Measurements from ENCODE around the gene PTH1R.

DNA sequence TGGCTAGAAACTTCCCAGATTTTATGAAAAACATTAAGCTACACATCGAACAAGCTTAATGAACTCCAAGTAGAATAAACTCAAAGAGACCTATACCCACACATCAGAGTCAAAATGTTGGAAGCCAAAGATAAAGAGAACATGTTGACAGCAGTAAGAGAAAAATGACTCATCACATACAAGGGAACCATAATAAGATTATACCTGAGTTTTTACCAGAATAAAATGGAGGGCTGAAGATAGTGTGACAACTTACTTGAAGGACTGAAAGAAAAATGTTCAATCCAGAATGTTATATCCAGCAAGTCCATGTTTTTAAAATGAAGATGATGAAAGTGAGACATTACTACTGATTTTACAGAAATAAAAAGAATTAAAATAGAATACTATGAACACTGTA, 37.0 kb upstream of the PTH1R start:
- TF ChIP-seq, protein P1, sequence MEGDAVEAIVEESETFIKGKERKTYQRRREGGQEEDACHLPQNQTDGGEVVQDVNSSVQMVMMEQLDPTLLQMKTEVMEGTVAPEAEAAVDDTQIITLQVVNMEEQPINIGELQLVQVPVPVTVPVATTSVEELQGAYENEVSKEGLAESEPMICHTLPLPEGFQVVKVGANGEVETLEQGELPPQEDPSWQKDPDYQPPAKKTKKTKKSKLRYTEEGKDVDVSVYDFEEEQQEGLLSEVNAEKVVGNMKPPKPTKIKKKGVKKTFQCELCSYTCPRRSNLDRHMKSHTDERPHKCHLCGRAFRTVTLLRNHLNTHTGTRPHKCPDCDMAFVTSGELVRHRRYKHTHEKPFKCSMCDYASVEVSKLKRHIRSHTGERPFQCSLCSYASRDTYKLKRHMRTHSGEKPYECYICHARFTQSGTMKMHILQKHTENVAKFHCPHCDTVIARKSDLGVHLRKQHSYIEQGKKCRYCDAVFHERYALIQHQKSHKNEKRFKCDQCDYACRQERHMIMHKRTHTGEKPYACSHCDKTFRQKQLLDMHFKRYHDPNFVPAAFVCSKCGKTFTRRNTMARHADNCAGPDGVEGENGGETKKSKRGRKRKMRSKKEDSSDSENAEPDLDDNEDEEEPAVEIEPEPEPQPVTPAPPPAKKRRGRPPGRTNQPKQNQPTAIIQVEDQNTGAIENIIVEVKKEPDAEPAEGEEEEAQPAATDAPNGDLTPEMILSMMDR (IDR thresholded peaks at IDR 0.05 in 2 of 3, conservative IDR thresholded peaks at IDR 0.05 in 1 of 3; ENCODE audit: control insufficient read depth in 2 of 3, extremely low read depth in 1 of 3, insufficient read depth in 1 of 3, low read depth in 3 of 3, low read length in 3 of 3), result no peak
- TF ChIP-seq HDGF (IDR thresholded peaks at IDR 0.05), result no peak
- no peak for TF ChIP-seq ESRRA (IDR thresholded peaks at IDR 0.05; ENCODE audit: low read length)
- TF ChIP-seq CBX3 (IDR thresholded peaks at IDR 0.05; ENCODE audit: borderline replicate concordance, low read depth), result no peak
- TF ChIP-seq SRF (IDR thresholded peaks at IDR 0.05; ENCODE audit: low read depth in 2 of 2, low read length in 2 of 2), result no peak
- TF ChIP-seq POLR2AphosphoS5 (IDR thresholded peaks at IDR 0.05; ENCODE audit: low read length), result no peak
- TF ChIP-seq, protein P2, sequence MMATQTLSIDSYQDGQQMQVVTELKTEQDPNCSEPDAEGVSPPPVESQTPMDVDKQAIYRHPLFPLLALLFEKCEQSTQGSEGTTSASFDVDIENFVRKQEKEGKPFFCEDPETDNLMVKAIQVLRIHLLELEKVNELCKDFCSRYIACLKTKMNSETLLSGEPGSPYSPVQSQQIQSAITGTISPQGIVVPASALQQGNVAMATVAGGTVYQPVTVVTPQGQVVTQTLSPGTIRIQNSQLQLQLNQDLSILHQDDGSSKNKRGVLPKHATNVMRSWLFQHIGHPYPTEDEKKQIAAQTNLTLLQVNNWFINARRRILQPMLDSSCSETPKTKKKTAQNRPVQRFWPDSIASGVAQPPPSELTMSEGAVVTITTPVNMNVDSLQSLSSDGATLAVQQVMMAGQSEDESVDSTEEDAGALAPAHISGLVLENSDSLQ (IDR thresholded peaks at IDR 0.05), result no peak
- no peak for TF ChIP-seq RFX5 (IDR thresholded peaks at IDR 0.05; ENCODE audit: low read depth, low read length)
- no peak for TF ChIP-seq MXI1 (IDR thresholded peaks at IDR 0.05; ENCODE audit: low read depth, low read length)
- TF ChIP-seq POLR2A (IDR thresholded peaks at IDR 0.05; ENCODE audit: low read depth, low read length), result no peak

Measured in GM12878 (cell line).